Muscle of back (tissue), 11 donors: Measurements from ENCODE around the gene SERP1. TPM values are rescaled to one million over a fixed set of nuclear protein-coding genes. Genes with fewer than 3 reads are reported as not detected.
A peak's percentile ranks its signal among the peaks of the same experiment; 100 is the strongest.

Experiments
- DNase-seq, 3 donors: peaks; one replicate each; pipeline versions ENCODE4 v3.0.0 to v3.0.0-alpha.2; 2013
- polyA plus RNA-seq, 10 donors: library from polyadenylated mRNA; unstranded; fragments of 120-200 nt; gene quantifications; one replicate each; pipeline ENCODE4 v1.2.1, GENCODE V29; 2013; ENCODE audit not compliant: insufficient read length in 10 of 10

Gene SERP1
- polyA plus RNA-seq, 10 donors, result 62.4 to 89.9 (median 71.1) TPM

GRCh38 chr3:150495149-150495548 lies 51.1 kb downstream of the SERP1 start:
- DNase-seq, result peak in 2 of 3 donors; percentile 7 to 32

GRCh38 chr3:150494411-150494977 lies 51.8 kb downstream of the SERP1 start:
- DNase-seq, result no peak

Other genes starting within 250 kb of the SERP1 start
- gene TSC22D2, start 138.2 kb downstream of the SERP1 start, polyA plus RNA-seq, result 10 to 100 TPM; 45.2 to 85.9 (median 57.3) TPM
- 100 to 1,000 TPM; 129 to 198 (median 151) TPM for gene EIF2A, start 291 bp upstream of the SERP1 start, polyA plus RNA-seq
- 10 to 100 TPM; 48.6 to 62.6 (median 54.6) TPM for gene SELENOT, start 56.8 kb upstream of the SERP1 start, polyA plus RNA-seq
- gene ERICH6, start 157.4 kb upstream of the SERP1 start, polyA plus RNA-seq, result under 1 TPM in 5 of 10 donors, not detected in 5; 0.13 to 0.83 (median 0.52) TPM
- 10 to 100 TPM; 19.3 to 26.3 (median 21.6) TPM for gene SIAH2, start 216.7 kb upstream of the SERP1 start, polyA plus RNA-seq